ENCODE results near the gene LPP.
A peak's percentile ranks its signal among the peaks of the same experiment; 100 is the strongest.
"Not testable (repeated sequence)": the region's sequence is repeated elsewhere in the genome, so short reads cannot be mapped to it uniquely, and the experiment has no call there.

The LPP gene

GRCh38 chr3:188577539-188577938 is 423.6 kb downstream of the LPP start:
- no peak for DNase-seq

DNA sequence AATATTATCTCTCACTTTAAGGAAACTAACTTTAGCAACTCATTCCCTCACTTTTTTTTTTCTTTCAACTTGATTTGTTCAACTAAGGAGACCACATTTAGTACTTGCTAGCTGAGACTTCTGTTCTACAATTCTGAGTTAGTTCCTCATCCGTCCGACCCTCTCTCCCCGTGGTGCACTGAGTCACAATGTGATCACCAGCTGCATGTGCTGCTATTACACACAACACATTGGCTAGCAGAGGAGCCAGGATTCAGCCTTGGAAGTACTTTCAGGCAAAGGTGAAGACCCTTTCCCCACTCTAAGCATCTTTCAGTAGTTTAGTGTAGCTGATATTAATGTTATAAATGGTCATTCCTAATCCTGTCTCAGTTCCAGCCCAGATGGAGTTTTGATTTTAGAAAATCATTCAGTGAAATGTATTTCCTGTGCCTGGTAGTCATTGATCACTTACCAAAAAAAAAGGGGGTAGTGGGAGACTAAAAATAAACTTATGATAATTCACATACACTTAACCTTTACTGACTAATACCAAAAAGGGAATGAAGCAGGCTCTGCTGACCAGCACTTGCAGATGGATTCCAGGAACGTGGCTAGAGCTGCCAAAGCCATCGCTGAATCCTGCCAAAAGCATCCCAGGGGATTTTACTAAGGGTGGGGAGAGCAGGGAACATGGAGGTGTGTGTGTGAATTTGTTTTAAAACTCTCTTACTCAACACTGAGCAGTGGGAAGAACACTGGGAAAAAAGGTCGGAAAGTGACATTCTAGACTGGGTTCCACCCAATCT is 424.8 kb downstream of the LPP start:
- no peak for DNase-seq

DNA sequence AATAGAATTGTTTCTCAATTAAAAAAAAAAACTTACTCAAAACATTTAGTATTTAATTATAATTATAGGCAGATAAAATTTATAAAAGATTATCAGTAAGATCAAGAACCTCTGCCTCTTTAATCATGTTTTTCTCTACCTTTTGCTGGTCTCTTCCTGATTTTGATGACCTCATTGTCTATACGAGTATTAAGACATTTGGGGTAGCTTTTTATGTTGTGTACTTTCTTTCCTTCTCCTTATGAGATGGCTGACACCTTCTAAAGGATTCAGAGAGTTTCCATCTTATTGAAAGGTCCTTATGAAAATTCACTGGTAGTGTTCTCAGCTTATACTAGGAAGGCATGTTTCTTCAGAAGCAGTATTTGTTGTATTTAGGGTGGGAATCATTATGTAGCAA is 426.3 kb downstream of the LPP start:
- no peak for DNase-seq

- DNase-seq = no peak
These were observed 426.7 kb downstream of the LPP start for GRCh38 chr3:188580659-188581058.

- DNase-seq = no peak
These were observed 427.4 kb downstream of the LPP start for GRCh38 chr3:188581365-188581764.

GRCh38 chr3:188581792-188582191 is 427.8 kb downstream of the LPP start:
- no peak for DNase-seq

DNA sequence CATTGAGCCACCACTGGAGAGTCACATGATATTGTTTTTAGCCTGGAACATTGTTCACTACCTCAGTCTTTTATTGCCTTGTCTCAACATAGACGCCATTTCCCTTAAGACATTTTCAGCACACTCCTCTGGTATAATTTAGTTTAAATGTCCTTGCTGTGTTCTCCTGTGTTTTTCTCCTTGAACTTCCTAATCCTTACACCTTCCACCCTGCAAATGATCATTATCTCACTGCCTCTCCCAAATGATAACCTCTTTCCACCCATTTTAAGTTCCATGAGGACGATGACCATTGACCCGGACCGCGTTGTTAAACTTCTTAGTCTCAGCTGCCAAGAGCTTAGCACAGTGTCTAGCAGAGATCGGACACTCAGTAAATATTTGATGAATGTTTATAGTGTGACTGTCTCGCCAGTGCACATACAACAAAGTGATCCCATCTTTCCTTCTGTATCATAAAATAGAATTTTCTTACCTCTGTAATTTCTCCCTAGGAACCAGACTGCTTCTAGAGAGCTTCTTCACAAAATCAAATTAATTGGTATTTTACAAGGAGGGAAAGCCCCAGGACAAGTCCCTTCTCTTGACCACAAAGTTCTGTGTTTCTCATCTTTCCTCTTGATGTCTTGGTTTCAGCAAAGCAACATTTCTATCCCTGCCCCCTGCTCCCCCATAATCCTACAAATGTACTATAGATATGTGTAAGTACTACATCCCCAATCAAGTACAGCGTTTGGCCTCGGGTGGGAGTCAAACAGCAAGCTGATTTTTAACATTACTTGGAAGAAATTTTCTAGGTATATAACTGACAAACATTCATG is 429.6 kb downstream of the LPP start:
- DNase-seq = no peak

- no peak for DNase-seq
These were observed 430.2 kb downstream of the LPP start for GRCh38 chr3:188584162-188584529.

- DNase-seq = no peak
These were observed 431.2 kb downstream of the LPP start for GRCh38 chr3:188584958-188585689.

- DNase-seq = no peak
These were observed 435.1 kb downstream of the LPP start for GRCh38 chr3:188589071-188589470.

GRCh38 chr3:188589771-188590170 is 435.8 kb downstream of the LPP start:
- DNase-seq = no peak

DNA sequence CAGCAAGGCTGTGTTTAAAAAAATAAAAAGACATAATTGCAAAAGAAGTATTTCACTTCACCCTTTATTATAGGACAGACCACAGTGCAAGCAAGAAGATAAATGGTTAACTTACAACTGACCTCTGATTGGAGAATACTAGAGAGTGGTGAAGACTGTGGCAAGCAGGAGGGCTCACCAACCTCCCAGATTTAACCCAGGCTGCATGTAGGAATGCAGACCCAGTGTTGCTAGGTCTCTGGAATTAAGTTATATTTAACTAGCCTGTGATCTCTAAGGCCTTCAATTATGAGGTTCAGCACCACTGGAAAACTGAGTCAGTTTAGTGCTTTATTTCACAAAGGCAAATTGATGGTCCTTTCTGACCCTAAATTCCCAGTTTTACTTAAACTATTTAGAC is 436.6 kb downstream of the LPP start:
- DNase-seq = no peak

GRCh38 chr3:188594139-188594538 is 440.2 kb downstream of the LPP start:
- no peak for DNase-seq

DNA sequence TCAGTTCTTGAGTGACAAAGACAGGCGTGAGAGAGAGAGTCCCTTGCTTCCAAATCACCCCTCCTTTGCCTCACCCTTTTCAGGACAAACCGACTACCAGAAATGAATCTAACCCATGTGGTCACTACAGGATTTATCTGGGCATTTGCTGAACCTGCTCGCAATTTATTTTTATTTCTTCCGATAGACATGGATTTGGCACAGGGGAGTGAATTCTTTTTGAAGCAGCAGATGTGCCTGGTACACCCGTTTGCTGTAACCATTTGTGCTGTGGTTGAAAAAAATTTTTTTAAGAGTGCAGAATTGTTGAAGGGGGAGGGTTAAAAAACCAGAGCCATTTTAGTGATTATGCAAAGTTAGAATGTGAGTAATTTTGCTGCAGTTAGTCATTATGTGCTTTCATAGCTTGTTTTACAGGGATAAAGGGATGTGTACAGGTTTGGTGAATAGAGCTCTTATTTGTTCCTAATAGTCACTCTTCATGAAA is 442.0 kb downstream of the LPP start:
- no peak for DNase-seq

GRCh38 chr3:188598894-188599293 is 444.9 kb downstream of the LPP start:
- no peak for DNase-seq

DNA sequence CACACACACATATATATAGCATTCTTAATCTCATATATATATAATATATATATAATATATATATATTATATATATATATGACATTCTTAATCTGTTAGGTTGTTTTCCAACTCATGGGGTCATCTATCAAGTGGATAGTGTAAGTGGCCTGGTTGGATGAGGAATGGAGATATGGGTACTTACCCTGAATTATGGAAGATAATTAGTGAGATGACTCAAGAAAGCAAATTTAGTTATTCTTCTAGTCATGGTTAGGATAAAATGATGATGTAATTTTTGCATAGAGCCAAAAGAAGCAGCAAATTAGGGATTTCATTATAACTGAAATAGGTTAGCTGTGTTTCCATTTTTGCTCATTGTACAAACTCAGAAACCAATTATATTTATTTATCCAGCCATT is 448.2 kb downstream of the LPP start:
- DNase-seq = no peak

DNA sequence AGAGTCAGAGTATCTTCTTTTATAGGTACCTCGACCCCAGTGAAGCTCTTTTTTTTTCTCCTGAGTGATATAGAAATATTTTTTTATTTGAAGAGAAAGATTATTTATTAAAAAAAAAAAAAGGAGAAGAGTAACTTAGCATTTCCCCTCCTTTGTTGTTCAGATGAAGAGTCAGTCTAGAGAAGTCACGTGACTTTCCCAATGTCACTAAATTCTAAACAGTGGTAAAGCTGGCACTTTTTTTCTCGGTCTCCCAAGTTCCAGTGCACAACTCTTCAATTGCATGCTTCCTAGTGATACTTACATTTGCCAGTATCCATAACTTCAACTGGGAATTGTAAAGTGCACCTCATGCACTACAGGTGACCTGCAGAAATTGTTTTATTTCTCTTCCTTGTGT is 448.7 kb downstream of the LPP start:
- no peak for DNase-seq

GRCh38 chr3:188604651-188605050 is 450.7 kb downstream of the LPP start:
- no peak for DNase-seq

GRCh38 chr3:188605231-188605630 is 451.3 kb downstream of the LPP start:
- peak; percentile 34 for DNase-seq

GRCh38 chr3:188605905-188606304 is 451.9 kb downstream of the LPP start:
- no peak for DNase-seq

- DNase-seq = no peak
These were observed 453.9 kb downstream of the LPP start for GRCh38 chr3:188607805-188608315.

DNA sequence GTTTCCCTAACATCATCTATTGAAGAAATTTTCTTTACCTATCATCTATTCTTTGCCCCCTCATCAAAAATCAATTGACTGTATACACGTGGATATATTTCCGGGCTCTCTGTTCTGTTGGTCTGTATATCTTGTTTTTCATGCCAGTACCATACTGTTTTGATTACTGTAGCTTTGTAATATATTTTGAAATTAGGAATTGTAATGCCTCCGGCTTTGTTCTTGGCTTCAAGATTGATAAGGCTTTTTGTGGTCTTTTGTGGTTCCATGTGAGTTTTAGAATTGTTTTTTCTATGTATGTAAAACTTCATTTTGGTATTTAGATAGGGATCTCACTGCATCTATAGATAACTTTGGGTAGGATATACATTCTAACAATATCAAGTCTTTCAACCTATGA is 454.4 kb downstream of the LPP start:
- no peak for DNase-seq

DNA sequence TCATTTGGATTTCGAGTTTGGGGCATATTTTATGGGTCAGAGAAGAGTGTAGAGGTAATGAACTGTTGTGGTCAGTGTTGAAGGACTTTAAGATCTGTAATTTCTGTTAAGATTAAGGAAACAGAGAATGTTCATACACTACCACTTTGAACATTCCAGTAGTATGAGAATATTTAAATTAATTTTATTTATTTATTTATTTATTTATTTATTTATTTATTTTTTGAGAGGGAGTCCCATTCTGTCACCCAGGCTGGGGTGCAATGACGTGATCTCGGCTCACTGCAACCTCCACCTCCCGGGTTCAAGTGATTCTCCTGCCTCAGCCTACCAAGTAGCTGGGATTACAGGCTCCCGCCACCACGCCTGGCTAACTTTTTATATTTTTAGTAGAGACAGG is 459.8 kb downstream of the LPP start:
- not testable (repeated sequence) for DNase-seq
